HL-60/S4 (cell line): ENCODE data around the gene SNRNP70.
"Not testable (repeated sequence)": the region's sequence is repeated elsewhere in the genome, so short reads cannot be mapped to it uniquely, and the experiment has no call there.

ENCODE experiments used
- in situ Hi-C: fragments of 300-500 bp; cut with MboI; formaldehyde crosslinking; loops from 2 replicates; pipeline ENCODE4 v1.14.3; 2022; ENCODE audit warnings: low sequenced_read_pairs

The SNRNP70 gene

GRCh38 chr19:49064768-49065611 is 20.3 kb upstream of the SNRNP70 start, which contains the start of gene NTF4:
Gene NTF4 (minus strand): TSS chr19:49064818. CDS start chr19:49061997, 2,821 bp downstream.
- in situ Hi-C loops = no loop called here

- in situ Hi-C loops = no loop called here
Measured at GRCh38 chr19:49065905-49066512, 19.2 kb upstream of the SNRNP70 start.

GRCh38 chr19:49067554-49067953 is 17.7 kb upstream of the SNRNP70 start:
- in situ Hi-C loops = no loop called here

- in situ Hi-C loops = no loop called here
Measured at GRCh38 chr19:49069026-49069425, 16.2 kb upstream of the SNRNP70 start.

GRCh38 chr19:49070416-49070815 is 14.8 kb upstream of the SNRNP70 start:
- in situ Hi-C loops = no loop called here

GRCh38 chr19:49071860-49072547 is 13.2 kb upstream of the SNRNP70 start:
- in situ Hi-C loops = no loop called here

- in situ Hi-C loops = no loop called here
Measured at GRCh38 chr19:49073514-49074378, 11.5 kb upstream of the SNRNP70 start.

GRCh38 chr19:49074869-49075268 is 10.4 kb upstream of the SNRNP70 start:
- in situ Hi-C loops = not testable (repeated sequence)

GRCh38 chr19:49080392-49080791 is 4.9 kb upstream of the SNRNP70 start:
- in situ Hi-C loops = no loop called here

GRCh38 chr19:49081273-49081672 is 4.0 kb upstream of the SNRNP70 start:
- in situ Hi-C loops = no loop called here

GRCh38 chr19:49084206-49085019 is 838 bp upstream of the SNRNP70 start:
- in situ Hi-C loops = no loop called here

- in situ Hi-C loops = no loop called here
Measured at GRCh38 chr19:49085868-49086232, 599 bp downstream of the SNRNP70 start.

- in situ Hi-C loops = no loop called here
Measured at GRCh38 chr19:49086296-49086695, 1.0 kb downstream of the SNRNP70 start.

- in situ Hi-C loops = no loop called here
Measured at GRCh38 chr19:49091391-49092038, 6.3 kb downstream of the SNRNP70 start.

GRCh38 chr19:49092686-49093085 is 7.4 kb downstream of the SNRNP70 start:
- in situ Hi-C loops = no loop called here

- in situ Hi-C loops = loop anchor here (5.0 kb wide), 1 partner anchor 108 kb away; no protein-coding TSS in a partner anchor
Measured at GRCh38 chr19:49094505-49095482, 9.5 kb downstream of the SNRNP70 start.

- in situ Hi-C loops = loop anchor here (5.0 kb wide), 1 partner anchor 105 kb away; no protein-coding TSS in a partner anchor
Measured at GRCh38 chr19:49097453-49098288, 12.4 kb downstream of the SNRNP70 start.
